ENCODE results near the gene GRHL3. TPM values are rescaled to one million over a fixed set of nuclear protein-coding genes. Genes with fewer than 3 reads are reported as not detected.

GRHL3 gene
- total RNA-seq, 1 donor from 2014 or later = 0.80 TPM

DNA sequence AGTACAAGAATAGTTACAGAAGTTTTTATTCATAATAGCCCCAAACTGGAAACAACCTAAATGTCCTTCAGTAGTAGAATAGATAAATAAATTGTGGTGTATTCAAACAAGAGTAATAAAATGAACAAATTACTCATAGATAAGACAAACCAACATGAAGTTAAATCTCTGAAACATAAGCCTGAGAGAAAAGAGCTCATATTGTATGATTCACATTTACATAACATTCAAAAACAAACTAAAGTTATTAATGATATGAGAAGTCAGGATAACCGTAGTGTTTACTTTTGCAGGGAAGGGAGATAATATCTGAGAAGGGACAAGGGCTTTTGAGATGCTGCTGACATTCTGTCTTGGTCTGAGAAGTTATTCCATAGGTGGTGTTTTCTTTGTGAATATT is 80.9 kb downstream of the GRHL3 start:
- DNase-seq (no peak), ATAC-seq (no peak)
- no peaks in the 10 kb centered on the region for H3K4me1 ChIP-seq
- no peak overlapping the region for H3K27ac ChIP-seq
- no peak overlapping the region for H3K4me3 ChIP-seq
- intact Hi-C loops (cut with DNase I) = no loop called here
- H3K36me3 ChIP-seq = no peaks in the 10 kb centered on the region
- no peaks in the 10 kb centered on the region for H3K27me3 ChIP-seq (ENCODE audit: low read depth)
- TF ChIP-seq, protein P1, sequence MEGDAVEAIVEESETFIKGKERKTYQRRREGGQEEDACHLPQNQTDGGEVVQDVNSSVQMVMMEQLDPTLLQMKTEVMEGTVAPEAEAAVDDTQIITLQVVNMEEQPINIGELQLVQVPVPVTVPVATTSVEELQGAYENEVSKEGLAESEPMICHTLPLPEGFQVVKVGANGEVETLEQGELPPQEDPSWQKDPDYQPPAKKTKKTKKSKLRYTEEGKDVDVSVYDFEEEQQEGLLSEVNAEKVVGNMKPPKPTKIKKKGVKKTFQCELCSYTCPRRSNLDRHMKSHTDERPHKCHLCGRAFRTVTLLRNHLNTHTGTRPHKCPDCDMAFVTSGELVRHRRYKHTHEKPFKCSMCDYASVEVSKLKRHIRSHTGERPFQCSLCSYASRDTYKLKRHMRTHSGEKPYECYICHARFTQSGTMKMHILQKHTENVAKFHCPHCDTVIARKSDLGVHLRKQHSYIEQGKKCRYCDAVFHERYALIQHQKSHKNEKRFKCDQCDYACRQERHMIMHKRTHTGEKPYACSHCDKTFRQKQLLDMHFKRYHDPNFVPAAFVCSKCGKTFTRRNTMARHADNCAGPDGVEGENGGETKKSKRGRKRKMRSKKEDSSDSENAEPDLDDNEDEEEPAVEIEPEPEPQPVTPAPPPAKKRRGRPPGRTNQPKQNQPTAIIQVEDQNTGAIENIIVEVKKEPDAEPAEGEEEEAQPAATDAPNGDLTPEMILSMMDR (IDR thresholded peaks at IDR 0.05) = no peak
- H3K9me3 ChIP-seq = no peaks in the 10 kb centered on the region

DNA sequence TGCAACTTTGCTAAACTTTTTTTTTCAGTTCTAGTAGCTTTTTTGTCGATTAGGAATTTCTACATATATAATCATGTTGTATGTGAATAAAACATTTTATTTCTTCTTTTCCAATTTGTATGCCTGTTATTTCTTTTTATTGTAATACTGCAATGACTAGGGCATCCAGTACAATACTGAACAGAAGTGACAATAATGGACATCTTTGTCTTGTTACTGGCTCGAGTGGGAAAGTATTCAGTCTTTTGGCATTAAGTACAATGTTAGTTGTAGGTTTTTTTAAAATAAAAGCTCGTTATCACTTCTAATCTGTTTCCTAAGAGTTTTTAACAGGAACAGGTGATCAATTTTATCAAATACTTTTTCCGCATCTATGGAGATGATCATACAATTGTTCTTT is 84.6 kb downstream of the GRHL3 start:
- Histone ChIP-seq H3K4me1 (no peaks in the 10 kb centered on the region), H3K9me3 (no peaks in the 10 kb centered on the region), H3K36me3 (no peaks in the 10 kb centered on the region), H3K4me3 (no peak overlapping the region), H3K27ac (no peak overlapping the region), H3K27me3 (ENCODE audit: low read depth) (no peaks in the 10 kb centered on the region)
- intact Hi-C loops (cut with DNase I) = no loop called here
- TF ChIP-seq, protein P1 (IDR thresholded peaks at IDR 0.05) = no peak
- DNase-seq (no peak), ATAC-seq (no peak)

Other genes with a start within 250 kb of the GRHL3 start
- gene MYOM3, start 207.2 kb upstream of the GRHL3 start, total RNA-seq = 0.15 TPM
- gene IL22RA1, start 176.2 kb upstream of the GRHL3 start, total RNA-seq = 0.83 TPM
- gene IFNLR1, start 132.1 kb upstream of the GRHL3 start, total RNA-seq = 11.7 TPM
- gene STPG1, start 94.4 kb downstream of the GRHL3 start, total RNA-seq = 13.1 TPM
- gene NIPAL3, start 96.4 kb downstream of the GRHL3 start, total RNA-seq = 38.0 TPM
- 16.7 TPM for gene RCAN3, start 183.5 kb downstream of the GRHL3 start, total RNA-seq
- 9.2 TPM for gene NCMAP, start 236.7 kb downstream of the GRHL3 start, total RNA-seq

Data from lower lobe of right lung (tissue), 2 donors.